Lower leg skin (tissue), 3 donors: ENCODE measurements around the gene RNF144A.

ENCODE experiments used
- POLR2A ChIP-seq, 2 donors: fragments of 450-650 bp; IDR thresholded peaks; one replicate each; pipeline ENCODE4 v1.6.1; 2016 to 2017; ENCODE audit warnings: antibody characterized with exemption in 2 of 2, mild to moderate bottlenecking in 1 of 2, moderate library complexity in 1 of 2
- TF ChIP-seq, protein P1 (sequence below), 3 donors: fragments of 450-650 bp; IDR thresholded peaks; one replicate each; pipeline ENCODE4 v1.5.1; 2016; ENCODE audit warnings: antibody characterized with exemption in 3 of 3, mild to moderate bottlenecking in 3 of 3, moderate library complexity in 2 of 3

GRCh38 chr2:7027411-7027810 is 110.2 kb downstream of the RNF144A start:
- no peak for TF ChIP-seq POLR2A (IDR thresholded peaks at IDR 0.05)
- TF ChIP-seq, protein P1, sequence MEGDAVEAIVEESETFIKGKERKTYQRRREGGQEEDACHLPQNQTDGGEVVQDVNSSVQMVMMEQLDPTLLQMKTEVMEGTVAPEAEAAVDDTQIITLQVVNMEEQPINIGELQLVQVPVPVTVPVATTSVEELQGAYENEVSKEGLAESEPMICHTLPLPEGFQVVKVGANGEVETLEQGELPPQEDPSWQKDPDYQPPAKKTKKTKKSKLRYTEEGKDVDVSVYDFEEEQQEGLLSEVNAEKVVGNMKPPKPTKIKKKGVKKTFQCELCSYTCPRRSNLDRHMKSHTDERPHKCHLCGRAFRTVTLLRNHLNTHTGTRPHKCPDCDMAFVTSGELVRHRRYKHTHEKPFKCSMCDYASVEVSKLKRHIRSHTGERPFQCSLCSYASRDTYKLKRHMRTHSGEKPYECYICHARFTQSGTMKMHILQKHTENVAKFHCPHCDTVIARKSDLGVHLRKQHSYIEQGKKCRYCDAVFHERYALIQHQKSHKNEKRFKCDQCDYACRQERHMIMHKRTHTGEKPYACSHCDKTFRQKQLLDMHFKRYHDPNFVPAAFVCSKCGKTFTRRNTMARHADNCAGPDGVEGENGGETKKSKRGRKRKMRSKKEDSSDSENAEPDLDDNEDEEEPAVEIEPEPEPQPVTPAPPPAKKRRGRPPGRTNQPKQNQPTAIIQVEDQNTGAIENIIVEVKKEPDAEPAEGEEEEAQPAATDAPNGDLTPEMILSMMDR (IDR thresholded peaks at IDR 0.05): no peak
